ENCODE measurements around the gene EML1.

DNA sequence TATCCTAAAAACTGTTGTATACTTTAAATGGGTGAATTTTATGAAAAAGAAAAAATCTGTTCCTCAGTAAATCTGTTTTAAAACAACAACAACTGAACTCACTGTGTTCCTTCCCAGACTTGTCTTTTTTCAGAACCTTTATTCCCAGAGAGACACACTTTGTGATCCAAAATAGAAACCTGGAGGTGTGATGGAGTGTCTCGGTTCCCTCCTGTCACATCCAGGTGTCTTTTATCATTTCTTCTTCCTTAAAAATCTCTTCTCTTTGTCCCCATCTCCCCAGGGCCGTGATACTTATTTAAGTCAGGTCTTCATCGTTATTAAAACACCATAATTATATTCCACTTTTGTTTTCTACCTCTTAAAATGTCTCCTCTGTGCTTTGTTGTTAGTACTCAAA lies 195.8 kb downstream of the EML1 start:
- TF ChIP-seq POLR2A (IDR thresholded peaks at IDR 0.05) (no peak), POLR2AphosphoS5 (IDR thresholded peaks at IDR 0.05) (no peak)
- TF ChIP-seq, protein P1, sequence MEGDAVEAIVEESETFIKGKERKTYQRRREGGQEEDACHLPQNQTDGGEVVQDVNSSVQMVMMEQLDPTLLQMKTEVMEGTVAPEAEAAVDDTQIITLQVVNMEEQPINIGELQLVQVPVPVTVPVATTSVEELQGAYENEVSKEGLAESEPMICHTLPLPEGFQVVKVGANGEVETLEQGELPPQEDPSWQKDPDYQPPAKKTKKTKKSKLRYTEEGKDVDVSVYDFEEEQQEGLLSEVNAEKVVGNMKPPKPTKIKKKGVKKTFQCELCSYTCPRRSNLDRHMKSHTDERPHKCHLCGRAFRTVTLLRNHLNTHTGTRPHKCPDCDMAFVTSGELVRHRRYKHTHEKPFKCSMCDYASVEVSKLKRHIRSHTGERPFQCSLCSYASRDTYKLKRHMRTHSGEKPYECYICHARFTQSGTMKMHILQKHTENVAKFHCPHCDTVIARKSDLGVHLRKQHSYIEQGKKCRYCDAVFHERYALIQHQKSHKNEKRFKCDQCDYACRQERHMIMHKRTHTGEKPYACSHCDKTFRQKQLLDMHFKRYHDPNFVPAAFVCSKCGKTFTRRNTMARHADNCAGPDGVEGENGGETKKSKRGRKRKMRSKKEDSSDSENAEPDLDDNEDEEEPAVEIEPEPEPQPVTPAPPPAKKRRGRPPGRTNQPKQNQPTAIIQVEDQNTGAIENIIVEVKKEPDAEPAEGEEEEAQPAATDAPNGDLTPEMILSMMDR (IDR thresholded peaks at IDR 0.05 in 8 of 11, conservative IDR thresholded peaks at IDR 0.05 in 3 of 11), result no peak

Data from spleen (tissue), 7 donors.